IMR-90 (cell line): Measurements from ENCODE around the gene CLN3. TPM values are rescaled to one million over a fixed set of nuclear protein-coding genes. Genes with fewer than 3 reads are reported as not detected.

Experiments used
- ATAC-seq: fragments of 200-7000 bp; cut with Tn5 transposase; 2 replicates; pipeline ENCODE4 v1.9.1; 2020; ENCODE audit warnings: low read depth, mild to moderate bottlenecking, moderate library complexity
- BruUV-seq: library from RNA; stranded (reverse); fragments of 400-500 nt; replicated peaks from 2 replicates; lab custom pipeline; 2021; lab: Mats Ljungman, UMichigan
- CTCF ChIA-PET: fragments of 300-600 bp; formaldehyde crosslinking; extraction: SDS; loops from one replicate; lab custom pipeline; 2021; ENCODE audit warnings: antibody characterized with exemption; lab: Yijun Ruan, JAX
- POLR2A ChIA-PET: fragments of 300-600 bp; sonication (Branson Sonifier 250); formaldehyde crosslinking; loops from one replicate; lab custom pipeline; 2022; ENCODE audit warnings: antibody characterized with exemption; ENCODE audit not compliant: unreplicated experiment; lab: Charles Lee
- DNase-seq: peaks from one replicate; pipeline ENCODE4 v3.0.0; 2013
- H2AFZ ChIP-seq: replicated peaks from 2 replicates; pipeline ENCODE3; 2013; ENCODE audit warnings: low read length, mild to moderate bottlenecking; ENCODE audit not compliant: poor library complexity
- H2AK5ac ChIP-seq: 2 replicates; pipeline ENCODE4 v1.6.1; 2013; ENCODE audit warnings: low read depth, low read length, inconsistent platforms
- H2AK9ac ChIP-seq: replicated peaks from 2 replicates; pipeline ENCODE3; 2013; ENCODE audit warnings: mild to moderate bottlenecking, low read depth, low read length, moderate library complexity; ENCODE audit not compliant: poor library complexity
- H2BK120ac ChIP-seq: 2 replicates; pipeline ENCODE4 v1.6.1; 2013; ENCODE audit warnings: low read depth, low read length, inconsistent platforms
- H2BK15ac ChIP-seq: 3 replicates; pipeline ENCODE4 v1.6.1; 2013; ENCODE audit warnings: low read depth, low read length, inconsistent platforms
- H2BK20ac ChIP-seq: 2 replicates; pipeline ENCODE4 v1.6.1; 2013; ENCODE audit warnings: low read depth, mild to moderate bottlenecking, inconsistent platforms, low read length, moderate library complexity
- H2BK5ac ChIP-seq: 2 replicates; pipeline ENCODE4 v1.6.1; 2013; ENCODE audit warnings: mild to moderate bottlenecking, low read depth, low read length, inconsistent platforms; ENCODE audit not compliant: poor library complexity, severe bottlenecking
- H3K14ac ChIP-seq: replicated peaks from 2 replicates; pipeline ENCODE4 v1.6.1; 2013; ENCODE audit warnings: low read depth, low read length, inconsistent platforms
- H3K18ac ChIP-seq: 2 replicates; pipeline ENCODE4 v1.6.1; 2013; ENCODE audit warnings: low read depth, low read length, control low read depth
- H3K23ac ChIP-seq: 2 replicates; pipeline ENCODE4 v1.6.1; 2013; ENCODE audit warnings: low read depth, low read length, inconsistent platforms
- H3K27ac ChIP-seq: 2 replicates; pipeline ENCODE4 v1.5.1; 2013; ENCODE audit warnings: mild to moderate bottlenecking, control low read depth, low read length; ENCODE audit not compliant: insufficient read depth
- H3K27me3 ChIP-seq: 2 replicates; pipeline ENCODE4 v1.6.1; 2013; ENCODE audit warnings: low read length; ENCODE audit not compliant: control insufficient read depth, insufficient read depth
- H3K36me3 ChIP-seq: 2 replicates; pipeline ENCODE4 v1.6.1; 2013; ENCODE audit warnings: low read length, mixed read lengths; ENCODE audit not compliant: control insufficient read depth, insufficient read depth
- H3K4ac ChIP-seq: 2 replicates; pipeline ENCODE4 v1.6.1; 2013; ENCODE audit warnings: low read depth, low read length, inconsistent platforms
- H3K4me1 ChIP-seq: 2 replicates; pipeline ENCODE4 v1.6.1; 2013; ENCODE audit warnings: low read length, mixed read lengths; ENCODE audit not compliant: control insufficient read depth, insufficient read depth
- H3K4me2 ChIP-seq: 2 replicates; pipeline ENCODE4 v1.6.1; 2013; ENCODE audit warnings: low read depth, mild to moderate bottlenecking, control low read depth, low read length, moderate library complexity
- H3K4me3 ChIP-seq: 2 replicates; pipeline ENCODE4 v1.5.1; 2013; ENCODE audit warnings: low read depth, mild to moderate bottlenecking, control low read depth, low read length, moderate library complexity; ENCODE audit not compliant: insufficient read depth
- H3K56ac ChIP-seq: 2 replicates; pipeline ENCODE4 v1.6.1; 2013; ENCODE audit warnings: low read length, inconsistent platforms; ENCODE audit not compliant: insufficient read depth; ENCODE audit errors: extremely low read depth
- H3K79me1 ChIP-seq, 2 experiments: 2 replicates each; pipeline ENCODE4 v1.6.1; 2013; ENCODE audit warnings: low read length in 2 of 2, inconsistent platforms in 1 of 2, low read depth in 1 of 2
- H3K9ac ChIP-seq: 2 replicates; pipeline ENCODE4 v1.6.1; 2013; ENCODE audit warnings: low read depth, low read length, control low read depth
- H3K9me1 ChIP-seq: 2 replicates; pipeline ENCODE4 v1.6.1; 2013; ENCODE audit warnings: low read length, inconsistent platforms; ENCODE audit not compliant: insufficient read depth
- H3K9me3 ChIP-seq: 2 replicates; pipeline ENCODE4 v1.6.1; 2013; ENCODE audit warnings: low read length; ENCODE audit not compliant: control insufficient read depth, insufficient read depth
- H4K20me1 ChIP-seq: 2 replicates; pipeline ENCODE4 v1.6.1; 2013; ENCODE audit warnings: low read length, inconsistent platforms; ENCODE audit not compliant: insufficient read depth
- H4K5ac ChIP-seq: 2 replicates; pipeline ENCODE4 v1.6.1; 2013; ENCODE audit warnings: mild to moderate bottlenecking, low read depth, low read length, control low read depth
- H4K8ac ChIP-seq, 2 experiments: 2 replicates each; pipeline ENCODE4 v1.6.1; 2013; ENCODE audit warnings: low read depth in 2 of 2, low read length in 2 of 2, control low read depth in 1 of 2, inconsistent platforms in 1 of 2
- H4K91ac ChIP-seq: 2 replicates; pipeline ENCODE4 v1.6.1; 2013; ENCODE audit warnings: low read depth, low read length, inconsistent platforms; ENCODE audit not compliant: insufficient read depth
- CEBPB ChIP-seq: IDR thresholded peaks from 2 replicates; pipeline ENCODE4 v1.6.1; 2012; ENCODE audit warnings: low read depth, low read length, improper control_type of control experiment
- NFE2L2 ChIP-seq: fragments of 150-350 bp; IDR thresholded peaks from 2 replicates; pipeline ENCODE4 v1.6.1; 2016; ENCODE audit warnings: low read depth, mild to moderate bottlenecking, low read length
- WGBS, 2 experiments: methylation state at CpG; one replicate each; pipeline versions ENCODE4 v1.1.5 to v1.1.7; 2013; ENCODE audit warnings: missing lambda C conversion rate in 2 of 2; ENCODE audit not compliant: insufficient read length in 1 of 2; ENCODE audit errors: extremely low coverage in 2 of 2; 5-methylcytosine and 5-hydroxymethylcytosine counted together
- dilution Hi-C: fragments of 300-500 bp; cut with HindIII; formaldehyde crosslinking; loops from one replicate; pipeline ENCODE4 v1.14.3; 2018; ENCODE audit warnings: low sequenced_read_pairs; ENCODE audit not compliant: unreplicated experiment
- in situ Hi-C: fragments of 300-500 bp; cut with MboI; formaldehyde crosslinking; loops from 3 replicates; pipeline ENCODE4 v1.14.3; 2019; ENCODE audit warnings: low sequenced_read_pairs, inconsistent platforms, mixed read lengths
- intact Hi-C: fragments of 100-400 bp; cut with micrococcal nuclease; formaldehyde crosslinking; loops from 2 replicates; pipeline ENCODE4 v1.10.0; 2022
- polyA plus RNA-seq, 3 experiments: library from polyadenylated mRNA; depleted of rRNA; stranded (reverse); fragments of >200 nt; gene quantifications; 2 replicates each; pipeline ENCODE4 v1.2.3, GENCODE V29; 2012; ENCODE audit warnings: low replicate concordance in 1 of 3
- total RNA-seq: library from RNA; depleted of rRNA; stranded (reverse); fragments of >200 nt; gene quantifications from 2 replicates; pipeline ENCODE4 v1.2.3, GENCODE V29; 2012
- TF ChIP-seq, protein P1 (sequence below): fragments of 150-350 bp; IDR thresholded peaks from 2 replicates; pipeline ENCODE4 v1.6.1; 2017; ENCODE audit warnings: mild to moderate bottlenecking, antibody characterized with exemption, low read length, low read depth

CLN3 gene
- total and polyA plus RNA-seq, 2 of the 4 experiments (the other 2 are of a cell fraction) = 3.9 to 15.9 TPM

DNA sequence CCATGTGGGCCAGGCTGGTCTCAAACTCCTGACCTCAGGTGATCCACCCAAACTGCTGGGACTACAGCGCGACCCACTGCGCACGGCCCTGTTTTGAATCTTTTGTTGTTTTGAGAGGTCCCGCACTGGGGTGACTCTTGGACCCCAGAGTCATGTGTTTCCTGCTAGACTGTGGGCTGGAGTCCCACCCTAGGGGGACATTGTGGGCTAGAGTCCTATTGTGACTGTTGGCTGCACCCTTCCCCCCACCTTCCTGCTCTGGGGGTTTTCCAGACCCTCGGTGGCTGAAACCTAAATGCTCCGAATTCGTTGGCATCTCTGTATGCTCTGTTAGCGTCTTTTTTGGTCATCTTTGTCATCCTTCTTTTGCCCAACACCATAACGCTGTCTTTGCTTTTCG lies 30.9 kb upstream of the CLN3 start:
- Histone ChIP-seq H3K4me3 (no peak overlapping the region), H4K8ac (no peak overlapping the region), H2AK5ac (no peak overlapping the region), H3K18ac (no peak overlapping the region), H3K9me1 (no peaks in the 10 kb centered on the region), H3K56ac (no peak overlapping the region), H4K5ac (no peak overlapping the region), H3K23ac (no peak overlapping the region), H4K20me1 (no peaks in the 10 kb centered on the region), H3K14ac (no peak overlapping the region), H2AFZ (no peak overlapping the region), H2BK15ac (no peak overlapping the region), H3K9ac (no peak overlapping the region), H3K4me1 (no peaks in the 10 kb centered on the region; the same call in 1 of the 2 replicates), H4K91ac (no peak overlapping the region), H3K9me3 (no peaks in the 10 kb centered on the region), H3K27ac (no peak overlapping the region), H3K4ac (no peak overlapping the region), H2BK20ac (no peak overlapping the region), H2BK5ac (no peak overlapping the region), H3K27me3 (no peaks in the 10 kb centered on the region; the same call in 1 of the 2 replicates), H3K79me1 (no peaks in the 10 kb centered on the region), H2BK120ac (no peak overlapping the region), H3K4me2 (no peak overlapping the region), H2AK9ac (no peak overlapping the region), H3K36me3 (no peaks in the 10 kb centered on the region)
- in situ Hi-C loops (no loop called here), intact Hi-C loops (no loop called here), dilution Hi-C loops (no loop called here)
- POLR2A ChIA-PET = interaction anchor here (0.7 kb wide), 1 partner anchor 10 kb away, joined by 11 read pairs; no protein-coding TSS in a partner anchor
- DNase-seq = no peak
- WGBS, 2 experiments = 78% methylated on average over 5 of the region's 11 CpGs; no CpG with 5 or more reads in 1 of the 2 experiments
- ATAC-seq = no peak
- TF ChIP-seq, protein P1, sequence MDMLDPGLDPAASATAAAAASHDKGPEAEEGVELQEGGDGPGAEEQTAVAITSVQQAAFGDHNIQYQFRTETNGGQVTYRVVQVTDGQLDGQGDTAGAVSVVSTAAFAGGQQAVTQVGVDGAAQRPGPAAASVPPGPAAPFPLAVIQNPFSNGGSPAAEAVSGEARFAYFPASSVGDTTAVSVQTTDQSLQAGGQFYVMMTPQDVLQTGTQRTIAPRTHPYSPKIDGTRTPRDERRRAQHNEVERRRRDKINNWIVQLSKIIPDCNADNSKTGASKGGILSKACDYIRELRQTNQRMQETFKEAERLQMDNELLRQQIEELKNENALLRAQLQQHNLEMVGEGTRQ = no peak
- TF ChIP-seq CEBPB (no peak), NFE2L2 (no peak)
- no TSS peak for BruUV-seq
- CTCF ChIA-PET = no interaction called here
